ENCODE results near the gene TRIM31. TPM values are rescaled to one million over a fixed set of nuclear protein-coding genes. Genes with fewer than 3 reads are reported as not detected.

The TRIM31 gene
- total RNA-seq, 1 experiment from 2014 or later = not detected

- Histone ChIP-seq H2BK15ac (ENCODE audit: low read depth, low read length) (no peak overlapping the region), H4K8ac (replicated peaks; ENCODE audit: insufficient read length, low read depth, low read length) (no peak overlapping the region), H3K56ac (ENCODE audit: insufficient read length, low read depth, low read length) (no peak overlapping the region), H3K79me2 (ENCODE audit: insufficient read depth, low read length) (no peaks in the 10 kb centered on the region), H3K23me2 (ENCODE audit: insufficient read length, low read depth, low read length, poor library complexity, severe bottlenecking) (no peaks in the 10 kb centered on the region), H3K4ac (ENCODE audit: low read depth, low read length) (no peak overlapping the region), H2BK20ac (ENCODE audit: low read depth, low read length, poor library complexity, severe bottlenecking) (no peak overlapping the region), H3K27me3 (ENCODE audit: insufficient read depth, low read length) (no peaks in the 10 kb centered on the region), H2AFZ (ENCODE audit: low read length) (no peak overlapping the region), H3K14ac (ENCODE audit: insufficient read depth, low read length) (no peak overlapping the region), H4K5ac (ENCODE audit: insufficient read length, low read depth, low read length) (no peak overlapping the region), H3K23ac (ENCODE audit: insufficient read length, low read depth, low read length) (no peak overlapping the region), H4K20me1 (ENCODE audit: control insufficient read depth, insufficient read depth, insufficient read length) (no peaks in the 10 kb centered on the region), H3K18ac (ENCODE audit: insufficient read length, low read depth, low read length) (no peak overlapping the region), H2BK5ac (ENCODE audit: insufficient read length, low read length) (no peak overlapping the region), H2BK12ac (ENCODE audit: insufficient read length, low read depth, low read length) (no peak overlapping the region), H3K79me1 (ENCODE audit: insufficient read depth, low read depth, low read length, poor library complexity, severe bottlenecking) (no peaks in the 10 kb centered on the region), H2AK5ac (ENCODE audit: insufficient read length, low read length) (no peak overlapping the region), H3T11ph (ENCODE audit: low read length) (no peak overlapping the region), H2BK120ac (ENCODE audit: low read depth, low read length, poor library complexity, severe bottlenecking) (no peak overlapping the region), H3K4me2 (ENCODE audit: insufficient read depth, insufficient read length, low read length) (no peak overlapping the region), H3K9ac (ENCODE audit: extremely low read depth, insufficient read length, low read length) (no peak overlapping the region), H3K27ac (ENCODE audit: insufficient read length, low read depth, low read length) (no peak overlapping the region), H3K9me3 (ENCODE audit: control insufficient read depth, low read depth, low read length) (no peaks in the 10 kb centered on the region), H3K4me1 (ENCODE audit: insufficient read depth, low read length) (no peaks in the 10 kb centered on the region), H4K91ac (ENCODE audit: insufficient read length, low read depth, low read length) (no peak overlapping the region)
- no peak for DNase-seq
- H3K27me3 Mint-ChIP-seq (ENCODE audit: low read depth) = peaks cover 59% of the 10 kb centered on the region
- peaks cover 2% of the 10 kb centered on the region in 2 experiments; a peak in 1 of 4 replicates for H3K4me1 Mint-ChIP-seq
- H3K36me3 Mint-ChIP-seq (ENCODE audit: insufficient read depth in 1 of 3, low read depth in 3 of 3) = no peaks in the 10 kb centered on the region
- H3K4me3 Mint-ChIP-seq = no peak overlapping the region
- H3K27ac Mint-ChIP-seq = no peak overlapping the region
- no peaks in the 10 kb centered on the region for H3K9me3 Mint-ChIP-seq
- no CpG with 5 or more reads among the region's 3 CpGs for WGBS (ENCODE audit: extremely low coverage, insufficient read length, low lambda C conversion rate)
- TF ChIP-seq CTCF (conservative IDR thresholded peaks at IDR 0.05) = no peak
These were observed 38.7 kb upstream of the TRIM31 start for GRCh38 chr6:30151580-30151979.
